ENCODE results near the gene BCL3.
"Not testable (repeated sequence)": the region's sequence is repeated elsewhere in the genome, so short reads cannot be mapped to it uniquely, and the experiment has no call there.

Gene BCL3, protein sequence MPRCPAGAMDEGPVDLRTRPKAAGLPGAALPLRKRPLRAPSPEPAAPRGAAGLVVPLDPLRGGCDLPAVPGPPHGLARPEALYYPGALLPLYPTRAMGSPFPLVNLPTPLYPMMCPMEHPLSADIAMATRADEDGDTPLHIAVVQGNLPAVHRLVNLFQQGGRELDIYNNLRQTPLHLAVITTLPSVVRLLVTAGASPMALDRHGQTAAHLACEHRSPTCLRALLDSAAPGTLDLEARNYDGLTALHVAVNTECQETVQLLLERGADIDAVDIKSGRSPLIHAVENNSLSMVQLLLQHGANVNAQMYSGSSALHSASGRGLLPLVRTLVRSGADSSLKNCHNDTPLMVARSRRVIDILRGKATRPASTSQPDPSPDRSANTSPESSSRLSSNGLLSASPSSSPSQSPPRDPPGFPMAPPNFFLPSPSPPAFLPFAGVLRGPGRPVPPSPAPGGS

DNA sequence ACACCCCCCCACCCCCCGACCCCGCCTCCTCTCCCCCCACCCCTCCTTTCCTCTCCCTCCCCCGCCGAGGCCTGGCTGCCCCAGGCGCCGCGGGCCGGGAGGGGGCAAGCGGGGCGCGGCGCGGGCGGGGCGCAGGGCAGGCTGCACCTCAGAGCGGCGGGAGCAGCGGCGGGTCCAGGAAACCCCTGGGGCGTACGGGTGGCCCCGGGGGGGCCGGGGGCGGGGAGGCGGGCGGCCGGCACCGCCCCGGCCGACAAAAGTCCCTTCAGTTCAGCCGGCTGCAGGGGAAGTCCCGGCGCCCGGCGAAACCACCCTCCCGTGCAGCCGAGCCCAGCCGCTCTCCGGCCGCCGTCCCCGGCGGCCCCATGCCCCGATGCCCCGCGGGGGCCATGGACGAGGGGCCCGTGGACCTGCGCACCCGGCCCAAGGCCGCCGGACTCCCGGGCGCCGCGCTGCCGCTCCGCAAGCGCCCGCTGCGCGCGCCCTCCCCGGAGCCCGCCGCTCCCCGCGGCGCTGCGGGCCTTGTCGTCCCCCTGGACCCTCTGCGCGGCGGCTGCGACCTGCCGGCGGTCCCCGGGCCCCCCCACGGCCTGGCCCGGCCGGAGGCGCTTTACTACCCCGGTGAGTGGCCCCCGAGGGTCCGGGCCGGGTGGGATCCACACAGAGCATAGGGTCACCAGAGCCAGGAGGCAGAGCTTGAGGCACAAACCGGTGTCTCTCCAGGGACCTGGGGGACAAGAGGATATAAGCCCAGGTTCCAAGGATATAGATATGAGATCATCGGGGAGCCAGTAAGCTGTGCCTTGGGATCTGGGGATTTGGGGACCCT lies at the start of gene BCL3:
Gene BCL3 (plus strand): TSS at position 283 of the 829 bp plus-strand sequence. CDS start 83 bp downstream, at position 366.
- ATAC-seq: peak; percentile 25 to 35

DNA sequence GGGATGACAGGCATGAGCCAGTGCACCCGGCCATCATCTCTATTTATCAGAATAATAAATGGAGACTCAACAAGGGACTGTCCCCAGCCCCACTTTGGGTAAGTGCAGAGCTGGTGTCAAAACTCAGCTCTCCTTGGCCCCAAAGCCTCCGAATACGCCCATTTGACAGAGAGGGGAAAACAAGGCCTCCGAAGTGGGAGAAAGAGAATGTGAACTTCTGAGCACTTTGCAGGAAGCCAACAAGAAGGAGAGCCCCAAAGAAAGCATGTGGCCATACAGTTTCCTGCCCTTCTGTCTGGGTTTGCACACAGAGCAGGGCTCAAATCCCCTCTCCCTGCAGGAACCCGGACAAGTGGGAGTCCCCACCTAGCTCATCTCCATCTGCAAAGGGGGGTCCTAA lies 48.0 kb upstream of the BCL3 start:
- no peak for ATAC-seq

DNA sequence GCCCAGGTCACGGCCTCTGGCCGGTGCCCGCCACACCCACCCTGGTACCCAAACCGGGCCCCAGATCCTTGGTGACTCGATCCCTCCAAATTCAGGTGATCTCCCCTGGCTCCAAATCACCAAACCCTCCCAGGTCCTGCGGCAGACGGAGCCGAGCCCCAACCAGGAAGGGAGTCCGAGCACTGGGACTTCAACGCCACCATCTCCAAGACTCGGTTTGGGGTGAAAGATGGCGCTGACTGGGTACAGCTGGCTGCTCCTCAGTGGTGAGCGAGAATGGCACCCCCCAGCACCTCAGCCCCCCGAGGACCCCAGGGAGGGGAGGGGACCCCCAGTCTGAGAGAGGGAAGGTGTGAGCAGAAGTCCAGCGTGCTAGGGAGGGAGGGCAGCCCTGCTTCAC lies 47.3 kb upstream of the BCL3 start:
- no peak for ATAC-seq

GRCh38 chr19:44702551-44703176 lies 45.8 kb upstream of the BCL3 start:
- no peak for ATAC-seq

DNA sequence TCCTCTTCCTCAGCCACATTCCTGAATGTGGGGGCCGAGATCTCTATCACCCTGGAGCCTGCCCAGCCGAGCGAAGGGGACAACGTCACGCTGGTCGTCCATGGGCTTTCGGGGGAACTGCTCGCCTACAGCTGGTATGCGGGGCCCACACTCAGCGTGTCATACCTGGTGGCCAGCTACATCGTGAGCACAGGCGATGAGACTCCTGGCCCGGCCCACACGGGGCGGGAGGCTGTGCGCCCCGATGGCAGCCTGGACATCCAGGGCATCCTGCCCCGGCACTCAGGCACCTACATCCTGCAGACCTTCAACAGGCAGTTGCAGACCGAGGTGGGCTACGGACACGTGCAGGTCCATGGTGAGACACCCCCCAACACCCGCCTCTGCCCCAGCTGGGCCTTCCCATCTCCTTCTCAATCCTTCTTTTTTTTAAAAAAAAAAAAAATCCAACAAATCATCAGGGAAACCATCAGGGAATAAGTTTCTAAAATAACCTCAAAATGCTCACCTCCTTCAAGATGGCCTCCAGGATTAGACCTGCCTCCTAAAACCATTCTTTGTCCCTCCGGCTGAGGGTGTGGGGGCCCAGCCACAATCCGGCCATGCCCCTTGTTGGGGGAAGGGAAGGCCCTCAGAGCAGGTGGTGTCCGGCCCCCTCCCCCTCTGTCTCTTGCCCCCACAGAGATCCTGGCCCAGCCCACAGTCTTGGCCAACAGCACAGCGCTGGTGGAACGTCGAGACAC lies 45.0 kb upstream of the BCL3 start:
- no peak for ATAC-seq

GRCh38 chr19:44704982-44705381 lies 43.5 kb upstream of the BCL3 start:
- ATAC-seq: no peak

- ATAC-seq: no peak
Observed at GRCh38 chr19:44705502-44706010, 43.0 kb upstream of the BCL3 start.

DNA sequence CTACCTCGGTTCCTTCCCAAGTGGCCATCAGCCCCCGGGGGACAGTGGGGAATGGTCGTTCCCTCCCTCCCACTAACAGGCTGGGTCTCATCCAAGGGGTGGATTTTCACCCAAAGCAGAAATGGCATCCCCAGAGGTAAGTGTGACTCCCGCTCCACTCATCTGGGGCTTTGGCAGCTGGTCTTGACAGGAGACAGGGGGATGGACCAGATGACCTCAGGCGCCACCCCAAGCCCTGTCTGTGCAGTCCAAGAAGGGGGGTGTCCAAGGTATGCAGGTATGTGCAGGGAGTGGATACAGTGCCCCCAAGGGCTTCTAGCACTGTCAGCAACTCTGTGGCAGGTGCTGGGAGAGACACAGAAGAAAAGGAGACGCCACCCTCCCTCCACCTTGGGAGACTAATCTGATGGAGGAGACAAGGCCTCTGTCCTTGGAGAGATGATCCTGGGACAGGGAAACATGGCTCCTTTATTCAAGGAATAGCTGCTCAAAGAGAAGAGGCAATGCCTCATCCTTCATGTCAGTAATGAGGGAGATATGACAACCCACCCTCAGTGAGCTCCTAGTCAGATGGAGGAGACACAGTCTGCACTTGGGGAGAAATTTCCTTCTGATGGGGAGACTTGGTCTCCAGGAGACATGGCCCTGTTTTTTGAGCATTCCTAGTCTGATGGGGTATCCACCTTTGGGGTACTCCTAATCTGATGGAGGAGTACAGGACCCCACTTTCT lies 41.8 kb upstream of the BCL3 start:
- no peak for ATAC-seq

GRCh38 chr19:44707794-44708193 lies 40.7 kb upstream of the BCL3 start:
- no peak for ATAC-seq

GRCh38 chr19:44708940-44709339 lies 39.6 kb upstream of the BCL3 start:
- ATAC-seq: no peak

GRCh38 chr19:44709434-44710266 lies 38.9 kb upstream of the BCL3 start:
- not testable (repeated sequence) for ATAC-seq

DNA sequence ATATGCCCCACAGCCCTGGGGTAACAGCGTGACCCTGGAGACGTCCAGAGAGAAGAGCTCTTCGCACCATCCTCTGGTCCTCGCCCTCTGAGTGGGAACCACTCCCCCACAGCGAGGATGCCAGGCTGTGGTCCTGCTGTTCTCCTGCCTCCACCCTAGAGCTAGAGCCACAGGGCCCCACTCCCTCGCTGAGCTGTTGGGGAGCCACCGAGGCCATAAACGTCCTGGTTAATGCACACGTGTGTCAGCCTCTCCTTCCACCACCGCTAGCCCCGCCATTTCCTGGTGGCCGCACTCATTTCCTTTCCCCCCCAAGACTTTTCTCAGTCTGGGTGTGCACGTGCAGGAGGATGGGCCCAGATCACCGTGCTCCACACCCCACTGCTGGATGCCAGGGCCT lies 38.0 kb upstream of the BCL3 start:
- no peak for ATAC-seq

- ATAC-seq: no peak
Observed at GRCh38 chr19:44712864-44713515, 35.5 kb upstream of the BCL3 start.

DNA sequence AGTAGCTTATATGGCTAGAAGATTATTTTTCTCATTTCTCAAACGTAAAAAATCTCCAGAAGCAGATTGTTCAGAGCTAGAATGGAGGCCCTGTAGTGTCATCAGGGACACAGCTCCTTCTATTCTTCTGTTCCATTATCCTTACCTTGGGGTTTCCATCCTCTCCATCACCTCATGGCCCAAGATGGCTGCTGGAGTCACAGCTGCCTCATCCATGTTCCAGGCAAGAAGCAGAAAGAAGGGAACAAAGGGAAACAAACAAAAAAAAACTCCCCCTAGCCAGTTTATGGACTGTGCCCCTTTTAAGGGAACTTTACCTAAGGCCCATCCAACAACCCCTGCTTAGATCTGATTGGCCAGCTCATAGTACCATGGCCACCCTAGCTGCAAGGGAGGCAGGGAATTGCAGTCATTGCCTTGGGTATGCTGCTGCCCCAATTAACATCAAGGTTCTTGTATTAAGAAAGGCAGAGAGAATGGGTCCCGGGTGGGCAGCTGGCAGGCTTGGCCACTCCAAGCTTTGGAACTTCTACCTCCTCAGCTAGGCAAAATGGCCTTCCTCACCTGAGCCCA lies 33.8 kb upstream of the BCL3 start:
- no peak for ATAC-seq

GRCh38 chr19:44717603-44718002 lies 30.9 kb upstream of the BCL3 start:
- no peak for ATAC-seq

- no peak for ATAC-seq
Observed at GRCh38 chr19:44718441-44719261, 29.9 kb upstream of the BCL3 start.

GRCh38 chr19:44719262-44719701 lies 29.2 kb upstream of the BCL3 start:
- ATAC-seq: no peak

DNA sequence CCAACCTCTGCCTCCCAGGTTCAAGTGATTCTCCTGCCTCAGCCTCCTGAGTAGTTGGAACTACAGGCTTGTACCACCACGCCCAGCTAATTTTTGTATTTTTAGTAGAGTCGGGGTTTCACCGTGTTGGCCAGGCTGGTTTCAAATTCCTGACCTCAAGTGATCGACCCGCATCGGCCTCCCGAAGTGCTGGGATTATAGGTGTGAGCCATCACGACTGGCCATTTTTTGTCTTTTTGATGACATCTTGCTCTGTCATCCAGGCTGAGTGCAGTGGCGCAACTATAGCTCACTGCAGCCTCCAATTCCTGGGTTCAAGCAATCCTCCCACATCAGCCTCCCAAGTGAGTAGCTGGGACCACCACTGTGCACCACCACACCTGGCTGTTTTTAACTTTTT lies 28.1 kb upstream of the BCL3 start:
- ATAC-seq: not testable (repeated sequence)

- no peak for ATAC-seq
Observed at GRCh38 chr19:44720945-44721344, 27.6 kb upstream of the BCL3 start.
